Measurements from ENCODE around the gene ZKSCAN2.

- TF ChIP-seq CTCF (conservative IDR thresholded peaks at IDR 0.05) (no peak), EZH2 (IDR thresholded peaks at IDR 0.05; ENCODE audit: low read depth) (no peak)
Observed at GRCh38 chr16:25279491-25279890, 21.8 kb upstream of the ZKSCAN2 start.

All from PC-9 (cell line).